Lower lobe of right lung (tissue), 2 donors: ENCODE results near the gene YTHDF1. TPM values are rescaled to one million over a fixed set of nuclear protein-coding genes. Genes with fewer than 3 reads are reported as not detected.
A peak's percentile ranks its signal among the peaks of the same experiment; 100 is the strongest.
"Not testable (repeated sequence)": the region's sequence is repeated elsewhere in the genome, so short reads cannot be mapped to it uniquely, and the experiment has no call there.

Experiments used
- ATAC-seq, 2 donors: fragments of 200-7000 bp; cut with Tn5 transposase; one replicate each; pipeline ENCODE4 v1.9.1; 2020 to 2022; ENCODE audit warnings: mild to moderate bottlenecking in 2 of 2, moderate library complexity in 2 of 2
- DNase-seq: peaks from one replicate; pipeline ENCODE4 v3.0.0-alpha.2; 2020
- H3K27ac ChIP-seq: fragments of 200-600 bp; one replicate; pipeline ENCODE4 v1.8.0; 2022
- H3K27me3 ChIP-seq: fragments of 200-600 bp; one replicate; pipeline ENCODE4 v1.8.0; 2022; ENCODE audit warnings: low read depth
- H3K36me3 ChIP-seq: fragments of 200-600 bp; one replicate; pipeline ENCODE4 v1.8.0; 2022; ENCODE audit warnings: mild to moderate bottlenecking
- H3K4me1 ChIP-seq: fragments of 200-600 bp; one replicate; pipeline ENCODE4 v1.8.0; 2022
- H3K4me3 ChIP-seq: fragments of 200-600 bp; one replicate; pipeline ENCODE4 v1.8.0; 2022; ENCODE audit warnings: mild to moderate bottlenecking
- H3K9me3 ChIP-seq: fragments of 200-600 bp; one replicate; pipeline ENCODE4 v1.8.0; 2022
- CTCF ChIP-seq: fragments of 200-600 bp; IDR thresholded peaks from one replicate; pipeline ENCODE4 v1.8.0; 2022; ENCODE audit warnings: antibody characterized with exemption, mild to moderate bottlenecking
- intact Hi-C: fragments of 100-400 bp; cut with DNase I; formaldehyde crosslinking; loops from one replicate; pipeline ENCODE4 v1.11.0; 2022
- total RNA-seq: library from RNA; stranded (reverse); fragmentation: NEBNext Ultra II Directional; extraction: Animal tissue kit (Norgen Biotek cat#: 25700); gene quantifications from one replicate; pipeline ENCODE4 v1.2.1, GENCODE V29; 2021
- donor health status: DM: no; HTN: yes; CAD: no; lungs with severe emphysema.

The YTHDF1 gene
- total RNA-seq, 1 donor from 2014 or later, result 33.4 TPM

- intact Hi-C loops, result no loop called here
- TF ChIP-seq CTCF, result no peak
These were observed 8.6 kb upstream of the YTHDF1 start for GRCh38 chr20:63224412-63225081.

GRCh38 chr20:63223826-63224207 is 7.9 kb upstream of the YTHDF1 start:
- Histone ChIP-seq H3K4me1 (no peaks in the 10 kb centered on the region), H3K36me3 (no peaks in the 10 kb centered on the region), H3K4me3 (no peak overlapping the region), H3K27me3 (peaks cover 32% of the 10 kb centered on the region), H3K9me3 (no peaks in the 10 kb centered on the region), H3K27ac (no peak overlapping the region)
- TF ChIP-seq CTCF, result no peak
- ATAC-seq (no peak), DNase-seq (no peak)
- intact Hi-C loops, result no loop called here

More at GRCh38 chr20:63224412-63225081, 8.6 kb upstream of the YTHDF1 start:
- ATAC-seq (peak; percentile 40 to 62), DNase-seq (peak; percentile 34)
- no peak overlapping the region for H3K27ac ChIP-seq
- H3K9me3 ChIP-seq, result no peaks in the 10 kb centered on the region
- peaks cover 40% of the 10 kb centered on the region for H3K27me3 ChIP-seq
- H3K4me1 ChIP-seq, result no peaks in the 10 kb centered on the region
- no peak overlapping the region for H3K4me3 ChIP-seq
- no peaks in the 10 kb centered on the region for H3K36me3 ChIP-seq

GRCh38 chr20:63223121-63223825 is 7.3 kb upstream of the YTHDF1 start:
- Histone ChIP-seq H3K9me3 (no peaks in the 10 kb centered on the region), H3K4me1 (no peaks in the 10 kb centered on the region), H3K36me3 (no peaks in the 10 kb centered on the region), H3K27ac (no peak overlapping the region), H3K27me3 (peaks cover 27% of the 10 kb centered on the region), H3K4me3 (no peak overlapping the region)
- DNase-seq (peak; percentile 41), ATAC-seq (peak; percentile 39 to 41)
- peak; percentile 74 for TF ChIP-seq CTCF
- intact Hi-C loops, result no loop called here

GRCh38 chr20:63222541-63222940 is 6.6 kb upstream of the YTHDF1 start:
- Histone ChIP-seq H3K9me3 (no peaks in the 10 kb centered on the region), H3K4me1 (no peaks in the 10 kb centered on the region), H3K36me3 (no peaks in the 10 kb centered on the region), H3K27ac (no peak overlapping the region), H3K4me3 (no peak overlapping the region), H3K27me3 (peaks cover 25% of the 10 kb centered on the region)
- no peak for ATAC-seq
- TF ChIP-seq CTCF, result no peak
- no peak for DNase-seq
- intact Hi-C loops, result no loop called here

- H3K27ac ChIP-seq, H3K9me3 ChIP-seq, H3K4me3 ChIP-seq, H3K36me3 ChIP-seq, H3K4me1 ChIP-seq, ATAC-seq, intact Hi-C loops: not testable (repeated sequence)
- peaks cover 25% of the 10 kb centered on the region for H3K27me3 ChIP-seq
- peak; percentile 28 for DNase-seq
These were observed 5.6 kb upstream of the YTHDF1 start for GRCh38 chr20:63221400-63222053.
